ENCODE data around the gene GLRX. TPM values are rescaled to one million over a fixed set of nuclear protein-coding genes. Genes with fewer than 3 reads are reported as not detected.

GLRX gene
- total RNA-seq, 2 donors from 2014 or later, result 29.2 to 148 TPM

- H3K27me3 ChIP-seq (replicated peaks; ENCODE audit: insufficient read depth), result no peaks in the 10 kb centered on the region
- DNase-seq (ENCODE audit: low spot score), result no peak
- no peaks in the 10 kb centered on the region for H3K9me3 ChIP-seq
- peak overlapping the region; percentile 63 to 72 for H3K27ac ChIP-seq
- H3K4me3 ChIP-seq, result no peak overlapping the region
- H3K36me3 ChIP-seq, result no peaks in the 10 kb centered on the region
- ATAC-seq (ENCODE audit: insufficient number of reproducible peaks, low FRiP score, low read depth), result no peak
- peaks cover 56 to 69% of the 10 kb centered on the region in 2 donors for H3K4me1 ChIP-seq (ENCODE audit: control insufficient read depth in 1 of 2, low read depth in 2 of 2)
- TF ChIP-seq CTCF (IDR thresholded peaks at IDR 0.05), result no peak
Observed at GRCh38 chr5:95866435-95867040, 44.0 kb upstream of the GLRX start.

- ATAC-seq (ENCODE audit: insufficient number of reproducible peaks, low FRiP score, low read depth) (no peak), DNase-seq (ENCODE audit: low spot score) (no peak)
- no peak for TF ChIP-seq CTCF (IDR thresholded peaks at IDR 0.05)
- Histone ChIP-seq H3K4me1 (ENCODE audit: control insufficient read depth in 1 of 2, low read depth in 2 of 2) (peaks cover 52 to 69% of the 10 kb centered on the region in 2 donors), H3K36me3 (no peaks in the 10 kb centered on the region), H3K27ac (peak overlapping the region in 1 of 2 donors; percentile 96), H3K4me3 (no peak overlapping the region), H3K27me3 (replicated peaks; ENCODE audit: insufficient read depth) (no peaks in the 10 kb centered on the region), H3K9me3 (no peaks in the 10 kb centered on the region)
Observed at GRCh38 chr5:95864944-95865504, 42.5 kb upstream of the GLRX start.

GRCh38 chr5:95864456-95864855 lies 41.9 kb upstream of the GLRX start:
- Histone ChIP-seq H3K4me1 (ENCODE audit: control insufficient read depth in 1 of 2, low read depth in 2 of 2) (peaks cover 53 to 71% of the 10 kb centered on the region in 2 donors), H3K4me3 (no peak overlapping the region), H3K27ac (peak overlapping the region in 1 of 2 donors; percentile 96), H3K27me3 (replicated peaks; ENCODE audit: insufficient read depth) (no peaks in the 10 kb centered on the region), H3K9me3 (no peaks in the 10 kb centered on the region), H3K36me3 (no peaks in the 10 kb centered on the region)
- ATAC-seq (ENCODE audit: insufficient number of reproducible peaks, low FRiP score, low read depth) (no peak), DNase-seq (ENCODE audit: low spot score) (no peak)
- TF ChIP-seq CTCF (IDR thresholded peaks at IDR 0.05), result no peak

- peak; percentile 25 for ATAC-seq (ENCODE audit: insufficient number of reproducible peaks, low FRiP score, low read depth)
- no peak for TF ChIP-seq CTCF (IDR thresholded peaks at IDR 0.05)
- peaks cover 51 to 68% of the 10 kb centered on the region in 2 donors for H3K4me1 ChIP-seq (ENCODE audit: control insufficient read depth in 1 of 2, low read depth in 2 of 2)
- H3K27me3 ChIP-seq (replicated peaks; ENCODE audit: insufficient read depth), result no peaks in the 10 kb centered on the region
- no peak for DNase-seq (ENCODE audit: low spot score)
- H3K27ac ChIP-seq, result peak overlapping the region; percentile 96 to 97
- no peaks in the 10 kb centered on the region for H3K36me3 ChIP-seq
- H3K4me3 ChIP-seq, result peak overlapping the region; percentile 12
- H3K9me3 ChIP-seq, result no peaks in the 10 kb centered on the region
Observed at GRCh38 chr5:95863383-95863757, 40.8 kb upstream of the GLRX start.

- Histone ChIP-seq H3K4me3 (peak overlapping the region; percentile 12), H3K4me1 (ENCODE audit: control insufficient read depth in 1 of 2, low read depth in 2 of 2) (peaks cover 54 to 70% of the 10 kb centered on the region in 2 donors), H3K27me3 (replicated peaks; ENCODE audit: insufficient read depth) (no peaks in the 10 kb centered on the region), H3K27ac (peak overlapping the region; percentile 96 to 97), H3K9me3 (no peaks in the 10 kb centered on the region), H3K36me3 (no peaks in the 10 kb centered on the region)
- no peak for DNase-seq (ENCODE audit: low spot score)
- TF ChIP-seq CTCF (IDR thresholded peaks at IDR 0.05), result no peak
- no peak for ATAC-seq (ENCODE audit: insufficient number of reproducible peaks, low FRiP score, low read depth)
Observed at GRCh38 chr5:95862671-95863382, 40.3 kb upstream of the GLRX start.

Data from thoracic aorta (tissue), 2 donors.